ENCODE measurements around the gene BTBD7.

DNA sequence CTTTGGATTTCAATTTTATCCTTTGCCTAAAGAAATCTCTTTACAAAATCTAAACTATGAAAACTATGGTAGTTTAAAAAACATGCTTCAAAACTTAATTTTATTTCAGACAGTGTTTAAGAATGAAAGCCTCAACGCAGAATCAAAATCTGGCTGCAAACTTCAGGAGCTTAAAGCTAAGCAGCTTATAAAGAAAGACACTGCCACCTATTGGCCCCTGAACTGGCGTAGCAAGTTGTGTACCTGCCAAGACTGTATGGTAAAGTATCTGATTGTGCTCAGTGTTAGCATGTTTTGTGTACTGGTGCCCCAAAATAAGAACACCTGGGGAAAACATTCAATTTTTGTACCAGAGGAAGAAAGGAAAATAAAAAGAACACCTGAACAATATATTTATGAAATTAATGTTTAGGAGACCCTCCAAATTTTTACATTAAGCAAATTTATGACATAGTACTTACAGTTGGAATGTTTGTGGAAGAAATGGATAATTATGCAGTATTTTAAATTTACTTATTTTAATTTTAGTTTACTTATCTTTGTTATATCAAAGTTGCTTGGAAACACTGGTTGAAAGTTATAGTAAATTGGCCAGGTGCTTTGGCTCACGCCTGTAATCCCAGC is 113.6 kb downstream of the BTBD7 start:
- TF ChIP-seq POLR2AphosphoS5 (IDR thresholded peaks at IDR 0.05; ENCODE audit: low read depth, low read length) (no peak), POLR2A (IDR thresholded peaks at IDR 0.05; ENCODE audit: low read depth, low read length) (no peak), TAF1 (IDR thresholded peaks at IDR 0.05; ENCODE audit: low read depth, low read length) (no peak), POU2F2 (IDR thresholded peaks at IDR 0.05; ENCODE audit: low read depth, low read length) (no peak), SPI1 (IDR thresholded peaks at IDR 0.05; ENCODE audit: low read depth, low read length) (no peak), PAX5 (IDR thresholded peaks at IDR 0.05; ENCODE audit: insufficient read depth, low read length, severe bottlenecking) (no peak)

Data from GM12891 (cell line).